Measurements from ENCODE around the gene TRAF3.

DNA sequence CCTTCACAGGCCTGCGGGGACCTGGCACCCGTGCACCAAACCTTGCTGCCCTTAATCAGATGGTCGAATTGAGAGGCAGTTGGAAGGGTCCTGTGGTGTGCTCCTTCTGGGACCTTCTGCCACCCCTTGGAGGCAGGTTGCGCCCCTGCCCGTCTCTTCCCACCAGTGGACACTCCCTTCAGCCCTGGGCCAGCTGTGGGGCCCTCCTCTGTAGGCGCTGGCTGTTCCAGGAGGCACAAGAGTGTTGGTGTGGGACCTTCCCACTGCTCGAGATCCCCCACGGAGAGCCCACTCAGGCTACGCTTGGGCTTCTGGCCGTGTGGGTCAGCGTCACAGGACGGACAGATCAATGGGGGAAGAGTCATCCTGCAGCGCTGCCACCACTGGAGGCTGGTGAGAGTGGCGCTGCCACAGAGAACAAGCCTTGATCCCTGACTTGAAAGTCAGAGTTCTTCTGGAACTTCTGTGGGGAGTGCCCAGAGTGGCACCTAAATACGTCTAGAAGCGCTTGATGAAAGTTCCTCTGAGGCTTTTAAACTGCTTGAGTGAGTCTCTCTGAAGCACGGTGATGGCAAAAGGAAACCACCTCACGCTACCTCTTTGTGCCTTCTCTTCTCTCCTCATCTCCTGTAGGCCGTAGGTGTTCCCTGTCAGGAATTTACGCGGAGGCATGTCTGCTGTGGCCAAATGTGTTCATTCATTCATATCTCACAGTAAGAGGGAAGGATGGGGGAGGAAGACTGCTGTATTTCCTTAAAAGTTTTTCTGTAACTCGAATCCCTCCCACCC, 48.3 kb downstream of the TRAF3 start:
- TF ChIP-seq, protein P1, sequence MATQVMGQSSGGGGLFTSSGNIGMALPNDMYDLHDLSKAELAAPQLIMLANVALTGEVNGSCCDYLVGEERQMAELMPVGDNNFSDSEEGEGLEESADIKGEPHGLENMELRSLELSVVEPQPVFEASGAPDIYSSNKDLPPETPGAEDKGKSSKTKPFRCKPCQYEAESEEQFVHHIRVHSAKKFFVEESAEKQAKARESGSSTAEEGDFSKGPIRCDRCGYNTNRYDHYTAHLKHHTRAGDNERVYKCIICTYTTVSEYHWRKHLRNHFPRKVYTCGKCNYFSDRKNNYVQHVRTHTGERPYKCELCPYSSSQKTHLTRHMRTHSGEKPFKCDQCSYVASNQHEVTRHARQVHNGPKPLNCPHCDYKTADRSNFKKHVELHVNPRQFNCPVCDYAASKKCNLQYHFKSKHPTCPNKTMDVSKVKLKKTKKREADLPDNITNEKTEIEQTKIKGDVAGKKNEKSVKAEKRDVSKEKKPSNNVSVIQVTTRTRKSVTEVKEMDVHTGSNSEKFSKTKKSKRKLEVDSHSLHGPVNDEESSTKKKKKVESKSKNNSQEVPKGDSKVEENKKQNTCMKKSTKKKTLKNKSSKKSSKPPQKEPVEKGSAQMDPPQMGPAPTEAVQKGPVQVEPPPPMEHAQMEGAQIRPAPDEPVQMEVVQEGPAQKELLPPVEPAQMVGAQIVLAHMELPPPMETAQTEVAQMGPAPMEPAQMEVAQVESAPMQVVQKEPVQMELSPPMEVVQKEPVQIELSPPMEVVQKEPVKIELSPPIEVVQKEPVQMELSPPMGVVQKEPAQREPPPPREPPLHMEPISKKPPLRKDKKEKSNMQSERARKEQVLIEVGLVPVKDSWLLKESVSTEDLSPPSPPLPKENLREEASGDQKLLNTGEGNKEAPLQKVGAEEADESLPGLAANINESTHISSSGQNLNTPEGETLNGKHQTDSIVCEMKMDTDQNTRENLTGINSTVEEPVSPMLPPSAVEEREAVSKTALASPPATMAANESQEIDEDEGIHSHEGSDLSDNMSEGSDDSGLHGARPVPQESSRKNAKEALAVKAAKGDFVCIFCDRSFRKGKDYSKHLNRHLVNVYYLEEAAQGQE (IDR thresholded peaks at IDR 0.05; ENCODE audit: low read depth): no peak
- TF ChIP-seq EP300 (IDR thresholded peaks at IDR 0.05; ENCODE audit: borderline replicate concordance) (no peak), RAD21 (IDR thresholded peaks at IDR 0.05; ENCODE audit: low read depth) (no peak)
